ENCODE results near the gene NEXN.

DNA sequence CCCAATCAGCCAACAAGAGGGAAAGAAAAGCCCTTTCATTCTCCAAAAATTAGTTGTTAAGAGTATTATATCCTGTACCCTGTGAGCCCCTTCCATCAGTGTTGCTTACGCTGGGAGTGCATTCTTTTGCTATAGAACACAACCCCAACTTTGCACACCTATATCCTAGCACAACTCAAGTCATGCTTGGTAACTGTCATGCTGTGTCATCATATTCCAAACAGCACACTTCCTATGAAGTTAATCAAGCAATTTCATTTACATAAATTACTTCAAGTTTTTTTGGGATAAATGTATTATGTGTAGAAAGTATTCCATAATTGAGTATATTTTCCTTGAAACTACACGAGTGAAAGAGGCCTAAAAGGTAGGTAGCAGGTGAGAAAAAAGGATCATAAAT, 70.4 kb downstream of the NEXN start:
- TF ChIP-seq, protein P1, sequence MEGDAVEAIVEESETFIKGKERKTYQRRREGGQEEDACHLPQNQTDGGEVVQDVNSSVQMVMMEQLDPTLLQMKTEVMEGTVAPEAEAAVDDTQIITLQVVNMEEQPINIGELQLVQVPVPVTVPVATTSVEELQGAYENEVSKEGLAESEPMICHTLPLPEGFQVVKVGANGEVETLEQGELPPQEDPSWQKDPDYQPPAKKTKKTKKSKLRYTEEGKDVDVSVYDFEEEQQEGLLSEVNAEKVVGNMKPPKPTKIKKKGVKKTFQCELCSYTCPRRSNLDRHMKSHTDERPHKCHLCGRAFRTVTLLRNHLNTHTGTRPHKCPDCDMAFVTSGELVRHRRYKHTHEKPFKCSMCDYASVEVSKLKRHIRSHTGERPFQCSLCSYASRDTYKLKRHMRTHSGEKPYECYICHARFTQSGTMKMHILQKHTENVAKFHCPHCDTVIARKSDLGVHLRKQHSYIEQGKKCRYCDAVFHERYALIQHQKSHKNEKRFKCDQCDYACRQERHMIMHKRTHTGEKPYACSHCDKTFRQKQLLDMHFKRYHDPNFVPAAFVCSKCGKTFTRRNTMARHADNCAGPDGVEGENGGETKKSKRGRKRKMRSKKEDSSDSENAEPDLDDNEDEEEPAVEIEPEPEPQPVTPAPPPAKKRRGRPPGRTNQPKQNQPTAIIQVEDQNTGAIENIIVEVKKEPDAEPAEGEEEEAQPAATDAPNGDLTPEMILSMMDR (IDR thresholded peaks at IDR 0.05) = no peak
- no peak for TF ChIP-seq ZFX (IDR thresholded peaks at IDR 0.05; ENCODE audit: borderline replicate concordance)
